K562 (cell line): Measurements from ENCODE around the gene PROK1. TPM values are rescaled to one million over a fixed set of nuclear protein-coding genes. Genes with fewer than 3 reads are reported as not detected.
A peak's percentile ranks its signal among the peaks of the same experiment; 100 is the strongest.

Experiments
- ATAC-seq: fragments of 200-7000 bp; cut with Tn5 transposase; 3 replicates; pipeline ENCODE4 v1.9.1; 2020; ENCODE audit warnings: moderate library complexity
- BruUV-seq: library from RNA; stranded (reverse); fragments of 400-500 nt; replicated peaks from 2 replicates; lab custom pipeline; 2021; lab: Mats Ljungman, UMichigan
- CTCF ChIA-PET: fragments of 300-600 bp; formaldehyde crosslinking; extraction: SDS; loops from one replicate; lab custom pipeline; 2021; ENCODE audit warnings: low intra/inter-chr PET ratio; lab: Yijun Ruan, JAX
- POLR2A ChIA-PET: fragments of 300-600, 350-650 bp; sonication (Branson Sonifier 250); formaldehyde crosslinking; extraction: SDS; loops from one replicate; lab custom pipeline; 2021; ENCODE audit warnings: antibody characterized with exemption, inconsistent platforms; lab: Yijun Ruan, JAX
- DNase-seq, 4 experiments: peaks; one replicate each; pipeline versions ENCODE4 v3.0.0 to v3.0.0-alpha.2; 2011 to 2018; ENCODE audit warnings: low spot score in 3 of 4, mixed read lengths in 3 of 4; ENCODE audit errors: extremely low read depth in 1 of 4
- FAIRE-seq: peaks from 2 replicates; lab custom pipeline; 2011; peaks lifted over from hg19 to GRCh38; lab: Jason Lieb, UNC
- H2AFZ ChIP-seq: 2 replicates; pipeline ENCODE4 v1.6.0; 2011; ENCODE audit warnings: low read depth, low read length, control low read depth, inconsistent platforms
- H3K27ac ChIP-seq: fragments of 200-600 bp; 3 replicates; pipeline ENCODE4 v1.8.0; 2011; ENCODE audit warnings: low read depth, mild to moderate bottlenecking, control low read depth, inconsistent platforms, low read length, moderate library complexity, mixed read lengths; ENCODE audit errors: extremely low read depth
- H3K27me3 ChIP-seq, 2 experiments: fragments of 300-600 bp in 1 of 2; 2 replicates in 1 of 2; 3 replicates in 1 of 2; pipeline versions ENCODE4 v1.6.0 to v1.8.0; 2011; ENCODE audit warnings: inconsistent platforms in 2 of 2, low read length in 2 of 2, mild to moderate bottlenecking in 1 of 2, mixed read lengths in 1 of 2, moderate library complexity in 1 of 2; ENCODE audit not compliant: control insufficient read depth in 2 of 2, insufficient read depth in 2 of 2
- H3K36me3 ChIP-seq: fragments of 300-600 bp; 3 replicates; pipeline ENCODE4 v1.8.0; 2011; ENCODE audit warnings: mild to moderate bottlenecking, low read length, inconsistent platforms; ENCODE audit not compliant: control insufficient read depth, insufficient read depth
- H3K4me1 ChIP-seq, 2 experiments: fragments of 200-600 bp in 1 of 2; replicated peaks in 1 of 2; 2 replicates in 1 of 2; 3 replicates in 1 of 2; pipeline versions ENCODE4 v1.5.1 to v1.8.0; 2011; ENCODE audit warnings: inconsistent platforms in 2 of 2, low read length in 2 of 2, mild to moderate bottlenecking in 1 of 2, mixed read lengths in 1 of 2, moderate library complexity in 1 of 2; ENCODE audit not compliant: control insufficient read depth in 2 of 2, insufficient read depth in 2 of 2
- H3K4me2 ChIP-seq: 2 replicates; pipeline ENCODE4 v1.6.1; 2011; ENCODE audit warnings: low read length, control low read depth, inconsistent platforms, mixed read lengths; ENCODE audit not compliant: insufficient read depth
- H3K4me3 ChIP-seq: fragments of 200-600 bp; sonication (generic), shearing (Covaris generic); 2 replicates; pipeline ENCODE4 v1.5.1; 2016; ENCODE audit warnings: control low read depth, inconsistent platforms
- H3K79me2 ChIP-seq: fragments of 200-600 bp; 3 replicates; pipeline ENCODE4 v1.8.0; 2011; ENCODE audit warnings: low read length, inconsistent platforms; ENCODE audit not compliant: control insufficient read depth, insufficient read depth
- H3K9ac ChIP-seq, 2 experiments: 2 replicates each; pipeline versions ENCODE4 v1.6.0 to v1.6.1; 2011; ENCODE audit warnings: low read depth in 2 of 2, low read length in 2 of 2, control low read depth in 1 of 2, inconsistent platforms in 1 of 2, mild to moderate bottlenecking in 1 of 2, mixed read lengths in 1 of 2; ENCODE audit not compliant: insufficient read depth in 1 of 2
- H3K9me1 ChIP-seq: one replicate; pipeline ENCODE4 v1.6.0; 2011; ENCODE audit warnings: inconsistent platforms, mild to moderate bottlenecking, low read length, moderate library complexity; ENCODE audit not compliant: control insufficient read depth, insufficient read depth
- H3K9me3 ChIP-seq: replicated peaks from 2 replicates; pipeline ENCODE4 v1.5.1; 2011; ENCODE audit warnings: low read depth, low read length, inconsistent platforms; ENCODE audit not compliant: control insufficient read depth, insufficient read depth
- H4K20me1 ChIP-seq: replicated peaks from 2 replicates; pipeline ENCODE4 v1.6.1; 2011; ENCODE audit warnings: low read length, inconsistent platforms, mixed read lengths; ENCODE audit not compliant: control insufficient read depth, insufficient read depth
- ARID4B ChIP-seq: sonication (generic); formaldehyde crosslinking; IDR thresholded peaks from 2 replicates; pipeline ENCODE4 v1.8.0; 2022; ENCODE audit warnings: mild to moderate bottlenecking, missing genetic modification reagents
- C11orf30 ChIP-seq: fragments of 450-650 bp; IDR thresholded peaks from 2 replicates; pipeline ENCODE4 v1.6.1; 2016; ENCODE audit warnings: low read depth, mild to moderate bottlenecking
- ELK1 ChIP-seq: sonication (generic); formaldehyde crosslinking; IDR thresholded peaks from 2 replicates; pipeline ENCODE4 v1.8.1; 2022; ENCODE audit warnings: missing genetic modification reagents
- ZBTB7A ChIP-seq: IDR thresholded peaks from 2 replicates; pipeline ENCODE4 v1.6.1; 2011; ENCODE audit warnings: low read depth, mild to moderate bottlenecking, low read length, moderate library complexity, borderline replicate concordance; ENCODE audit not compliant: control insufficient read depth
- ZNF316 ChIP-seq: fragments of 450-650 bp; IDR thresholded peaks from 2 replicates; pipeline ENCODE4 v1.6.1; 2016
- WGBS: fragments of 100-300 bp; shearing (Covaris generic); methylation state at CpG from one replicate; pipeline ENCODE4 v1.1.6; 2016; ENCODE audit warnings: low coverage, mixed read lengths; ENCODE audit not compliant: insufficient coverage; ENCODE audit errors: missing lambda C conversion rate; 5-methylcytosine and 5-hydroxymethylcytosine counted together
- in situ Hi-C: fragments of 300-500 bp; cut with MboI; formaldehyde crosslinking; loops from 4 replicates; pipeline ENCODE4 v1.15.0; 2018; ENCODE audit warnings: inconsistent platforms, mixed read lengths
- intact Hi-C: fragments of 100-400 bp; cut with micrococcal nuclease; formaldehyde crosslinking; loops from 2 replicates; pipeline ENCODE4 v1.14.2; 2022
- polyA plus RNA-seq, 8 experiments: library from polyadenylated mRNA; depleted of rRNA in 4 of 8; stranded (reverse) in 5 of 8; unstranded in 3 of 8; fragments of >200 nt; fragmentation: Nextera tagmentation in 2 of 8; fragmentation: Illumina TruSeq in 1 of 8; extraction: Ambion mirVana in 2 of 8; extraction: Trizol in 1 of 8; gene quantifications; 2 replicates each; pipeline versions ENCODE4 v1.2.1 to v1.2.3, GENCODE V29; 2011 to 2014; ENCODE audit warnings: inconsistent platforms in 1 of 8, missing spikeins in 1 of 8
- total RNA-seq, 7 experiments: library from RNA; depleted of rRNA in 6 of 7; stranded (reverse); fragments of >200 nt in 6 of 7; fragmentation: Illumina TruSeq in 2 of 7; extraction: Trizol in 2 of 7; gene quantifications; 2 replicates each; pipeline versions ENCODE4 v1.2.1 to v1.2.3, GENCODE V29; 2011 to 2021; ENCODE audit warnings: low replicate concordance in 1 of 7

PROK1 gene
- total and polyA plus RNA-seq, 9 of the 15 experiments (the other 6 are each of a cell fraction or from before 2014, with no cell fraction given), result 0.15 TPM; not detected in 8

GRCh38 chr1:110465038-110465813 lies 14.3 kb downstream of the PROK1 start:
- Histone ChIP-seq H3K27ac (no peak overlapping the region), H2AFZ (peak overlapping the region; percentile 49; the same call in 1 of the 2 replicates), H3K36me3 (no peaks in the 10 kb centered on the region), H4K20me1 (peaks cover 3% of the 10 kb centered on the region; the same call in 1 of the 2 replicates), H3K79me2 (no peaks in the 10 kb centered on the region), H3K4me2 (no peak overlapping the region), H3K9ac (peak overlapping the region in 1 of 2 experiments; percentile 39; a peak in 1 of 4 replicates), H3K9me1 (no peaks in the 10 kb centered on the region), H3K4me3 (no peak overlapping the region), H3K4me1 (peaks cover 4 to 7% of the 10 kb centered on the region in 2 experiments; a peak in 3 of 5 replicates), H3K27me3 (peaks cover 0 to 2% of the 10 kb centered on the region in 2 experiments; a peak in 1 of 5 replicates), H3K9me3 (no peaks in the 10 kb centered on the region)
- ChIA-PET POLR2A (interaction anchor here (1.0 kb wide), 1 partner anchor 264 kb away, joined by 8 read pairs; no protein-coding TSS in a partner anchor), CTCF (interaction anchor here (0.8 kb wide), 1 partner anchor 258 kb away, joined by 7 read pairs; no protein-coding TSS in a partner anchor)
- 23% methylated on average over 7 of the region's 7 CpGs for WGBS
- no TSS peak for BruUV-seq
- FAIRE-seq (no peak), ATAC-seq (peak; percentile 22; the same call in 2 of the 3 replicates), DNase-seq (no peak)
- intact Hi-C loops, result loop anchor here (10.0 kb wide), 1 partner anchor 410 kb away; no protein-coding TSS in a partner anchor
- in situ Hi-C loops, result no loop called here
- TF ChIP-seq C11orf30 (peak; percentile 30; the same call in 1 of the 2 replicates), ARID4B (CRISPR knock-in tag) (no peak), ZBTB7A (peak; percentile 49; the same call in 1 of the 2 replicates), ZNF316 (peak; percentile 33; the same call in 1 of the 2 replicates), ELK1 (CRISPR knock-in tag) (no peak)
